GM12878 (cell line): ENCODE data around the gene ADAM23. TPM values are rescaled to one million over a fixed set of nuclear protein-coding genes. Genes with fewer than 3 reads are reported as not detected.

Source experiments
- ATAC-seq: fragments of 200-7000 bp; cut with Tn5 transposase; 3 replicates; pipeline ENCODE4 v1.9.1; 2020; ENCODE audit warnings: mild to moderate bottlenecking, moderate library complexity
- BruUV-seq: library from RNA; stranded (reverse); fragments of 400-500 nt; replicated peaks from 2 replicates; lab custom pipeline; 2021; lab: Mats Ljungman, UMichigan
- CTCF ChIA-PET: fragments of 300-600 bp; sonication (Branson Sonifier 250); formaldehyde crosslinking; extraction: SDS; loops from one replicate; lab custom pipeline; 2021; ENCODE audit warnings: inconsistent platforms; lab: Yijun Ruan, JAX
- POLR2A ChIA-PET: fragments of 350-600 bp; formaldehyde crosslinking; extraction: SDS; loops from one replicate; lab custom pipeline; 2021; ENCODE audit warnings: inconsistent platforms; lab: Charles Lee
- RAD21 ChIA-PET: fragments of 300-600 bp; sonication (Branson Sonifier 250); formaldehyde crosslinking; loops from one replicate; lab custom pipeline; 2023; ENCODE audit warnings: antibody characterized with exemption; ENCODE audit not compliant: unreplicated experiment; lab: Charles Lee
- SMC1A ChIA-PET: fragments of 300-600 bp; sonication (Branson Sonifier 250); formaldehyde crosslinking; loops from one replicate; lab custom pipeline; 2023; ENCODE audit not compliant: unreplicated experiment, uncharacterized antibody; lab: Charles Lee
- DNase-seq: peaks from one replicate; pipeline ENCODE4 v3.0.0-alpha.2; 2011; ENCODE audit warnings: low read depth, low spot score
- FAIRE-seq: peaks from 3 replicates; lab custom pipeline; 2011; peaks lifted over from hg19 to GRCh38; lab: Jason Lieb, UNC
- H2AFZ ChIP-seq: 2 replicates; pipeline ENCODE4 v1.6.0; 2011; ENCODE audit warnings: low read depth, low read length, control low read depth; ENCODE audit not compliant: control insufficient read depth
- H3K27ac ChIP-seq: 2 replicates; pipeline ENCODE4 v1.5.1; 2011; ENCODE audit warnings: control low read depth; ENCODE audit not compliant: control insufficient read depth, insufficient read depth
- H3K27me3 ChIP-seq, 2 experiments: replicated peaks in 1 of 2; 2 replicates each; pipeline versions ENCODE4 v1.6.0 to v1.6.1; 2011; ENCODE audit warnings: low read length in 1 of 2; ENCODE audit not compliant: control insufficient read depth in 2 of 2, insufficient read depth in 2 of 2
- H3K36me3 ChIP-seq, 2 experiments: 2 replicates each; pipeline ENCODE4 v1.5.1; 2011; ENCODE audit warnings: low read length in 1 of 2; ENCODE audit not compliant: control insufficient read depth in 2 of 2, insufficient read depth in 2 of 2
- H3K4me1 ChIP-seq: 2 replicates; pipeline ENCODE4 v1.6.1; 2011; ENCODE audit warnings: mild to moderate bottlenecking, low read length, moderate library complexity, mixed read lengths; ENCODE audit not compliant: control insufficient read depth, insufficient read depth
- H3K4me2 ChIP-seq: 2 replicates; pipeline ENCODE4 v1.6.0; 2011; ENCODE audit warnings: control low read depth; ENCODE audit not compliant: control insufficient read depth, insufficient read depth
- H3K4me3 ChIP-seq: fragments of 200-600 bp; sonication (generic); 2 replicates; pipeline ENCODE4 v1.5.1; 2016
- H3K79me2 ChIP-seq: 2 replicates; pipeline ENCODE4 v1.6.0; 2011; ENCODE audit warnings: low read length; ENCODE audit not compliant: control insufficient read depth, insufficient read depth
- H3K9ac ChIP-seq: 2 replicates; pipeline ENCODE4 v1.8.0; 2011; ENCODE audit warnings: low read length, control low read depth, mixed read lengths; ENCODE audit not compliant: control insufficient read depth, insufficient read depth
- H3K9me3 ChIP-seq: replicated peaks from 3 replicates; pipeline ENCODE4 v1.5.1; 2011; ENCODE audit warnings: mild to moderate bottlenecking, low read length; ENCODE audit not compliant: control insufficient read depth, insufficient read depth
- H4K20me1 ChIP-seq: 2 replicates; pipeline ENCODE4 v1.6.0; 2011; ENCODE audit not compliant: control insufficient read depth, insufficient read depth
- ATF2 ChIP-seq: IDR thresholded peaks from 2 replicates; pipeline ENCODE4 v1.6.1; 2012; ENCODE audit warnings: low read length, inconsistent platforms
- CHD1 ChIP-seq: IDR thresholded peaks from 2 replicates; pipeline ENCODE4 v1.6.1; 2012; ENCODE audit warnings: low read depth, low read length, improper control_type of control experiment
- CREM ChIP-seq: IDR thresholded peaks from 2 replicates; pipeline ENCODE4 v1.6.1; 2014; ENCODE audit warnings: antibody characterized with exemption, low read depth
- SUPT20H ChIP-seq: IDR thresholded peaks from 2 replicates; pipeline ENCODE4 v1.6.1; 2011; ENCODE audit warnings: low read depth, mild to moderate bottlenecking, low read length, moderate library complexity, borderline replicate concordance; ENCODE audit not compliant: control insufficient read depth
- WGBS: methylation state at CpG from one replicate; pipeline ENCODE4 v1.1.6; 2016; ENCODE audit warnings: low lambda C conversion rate; ENCODE audit not compliant: insufficient replicate concordance, insufficient coverage; ENCODE audit errors: missing lambda C conversion rate; 5-methylcytosine and 5-hydroxymethylcytosine counted together
- in situ Hi-C: fragments of 300-500 bp; cut with MboI; formaldehyde crosslinking; loops from 9 replicates; pipeline ENCODE4 v1.14.3; 2018; ENCODE audit warnings: mixed read lengths
- intact Hi-C: fragments of 100-400 bp; cut with micrococcal nuclease; formaldehyde crosslinking; loops from one replicate; pipeline ENCODE4 v1.14.2; 2022; ENCODE audit not compliant: unreplicated experiment
- polyA plus RNA-seq, 11 experiments: library from polyadenylated mRNA; depleted of rRNA in 4 of 11; unstranded in 6 of 11; stranded (reverse) in 5 of 11; fragments of >200 nt; fragmentation: Nextera tagmentation in 4 of 11; fragmentation: Illumina TruSeq in 1 of 11; extraction: Ambion mirVana in 4 of 11; extraction: Trizol in 1 of 11; gene quantifications; 1 replicate in 1 of 11; 2 replicates in 10 of 11; pipeline versions ENCODE4 v1.2.1 to v1.2.3, GENCODE V29; 2011 to 2016; ENCODE audit warnings: inconsistent platforms in 2 of 11, missing spikeins in 2 of 11, low read depth in 1 of 11
- total RNA-seq, 4 experiments: library from RNA; depleted of rRNA in 3 of 4; stranded (reverse); fragments of >200 nt in 3 of 4; fragmentation: Illumina TruSeq in 1 of 4; extraction: Trizol in 1 of 4; gene quantifications; 2 replicates each; pipeline versions ENCODE4 v1.2.1 to v1.2.3, GENCODE V29; 2013 to 2021
- TF ChIP-seq, protein P1 (sequence below): fragments of 450-650 bp; IDR thresholded peaks from 2 replicates; pipeline ENCODE4 v1.6.1; 2018; ENCODE audit warnings: borderline replicate concordance, mild to moderate bottlenecking; ENCODE audit not compliant: partially characterized antibody

The ADAM23 gene
- total and polyA plus RNA-seq, 10 of the 15 experiments (the other 5 are each of a cell fraction or from before 2014, with no cell fraction given) = 5.7 to 41.8 (median 15.6) TPM

GRCh38 chr2:206424134-206424533, 19.2 kb upstream of the ADAM23 start:
- SMC1A ChIA-PET = interaction anchor here (1.5 kb wide), 1 partner anchor 56 kb away, joined by 3 read pairs; no protein-coding TSS in a partner anchor

More at GRCh38 chr2:206424134-206424533, 19.2 kb upstream of the ADAM23 start:
- FAIRE-seq (no peak), DNase-seq (no peak), ATAC-seq (no peak)
- intact Hi-C loops = no loop called here
- Histone ChIP-seq H2AFZ (no peak overlapping the region), H3K9ac (no peak overlapping the region), H3K27me3 (no peaks in the 10 kb centered on the region; a peak in 1 of 4 replicates), H3K4me2 (no peak overlapping the region), H4K20me1 (no peaks in the 10 kb centered on the region), H3K27ac (no peak overlapping the region), H3K4me1 (no peaks in the 10 kb centered on the region), H3K4me3 (no peak overlapping the region), H3K36me3 (no peaks in the 10 kb centered on the region), H3K9me3 (no peaks in the 10 kb centered on the region), H3K79me2 (no peaks in the 10 kb centered on the region)
- ChIA-PET RAD21 (no interaction called here), CTCF (no interaction called here), POLR2A (interaction anchor here (0.8 kb wide), 1 partner anchor 34 kb away, joined by 3 read pairs; no protein-coding TSS in a partner anchor)
- 63% methylated on average over 3 of the region's 3 CpGs for WGBS
- in situ Hi-C loops = no loop called here
- no peak for TF ChIP-seq CHD1
- TF ChIP-seq CREM = no peak
- TF ChIP-seq SUPT20H = no peak
- TF ChIP-seq, protein P1, sequence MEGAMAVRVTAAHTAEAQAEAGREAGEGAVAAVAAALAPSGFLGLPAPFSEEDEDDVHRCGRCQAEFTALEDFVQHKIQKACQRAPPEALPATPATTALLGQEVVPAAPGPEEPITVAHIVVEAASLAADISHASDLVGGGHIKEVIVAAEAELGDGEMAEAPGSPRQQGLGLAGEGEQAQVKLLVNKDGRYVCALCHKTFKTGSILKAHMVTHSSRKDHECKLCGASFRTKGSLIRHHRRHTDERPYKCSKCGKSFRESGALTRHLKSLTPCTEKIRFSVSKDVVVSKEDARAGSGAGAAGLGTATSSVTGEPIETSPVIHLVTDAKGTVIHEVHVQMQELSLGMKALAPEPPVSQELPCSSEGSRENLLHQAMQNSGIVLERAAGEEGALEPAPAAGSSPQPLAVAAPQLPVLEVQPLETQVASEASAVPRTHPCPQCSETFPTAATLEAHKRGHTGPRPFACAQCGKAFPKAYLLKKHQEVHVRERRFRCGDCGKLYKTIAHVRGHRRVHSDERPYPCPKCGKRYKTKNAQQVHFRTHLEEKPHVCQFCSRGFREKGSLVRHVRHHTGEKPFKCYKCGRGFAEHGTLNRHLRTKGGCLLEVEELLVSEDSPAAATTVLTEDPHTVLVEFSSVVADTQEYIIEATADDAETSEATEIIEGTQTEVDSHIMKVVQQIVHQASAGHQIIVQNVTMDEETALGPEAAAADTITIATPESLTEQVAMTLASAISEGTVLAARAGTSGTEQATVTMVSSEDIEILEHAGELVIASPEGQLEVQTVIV = no peak
- TF ChIP-seq ATF2 = no peak
- no TSS peak for BruUV-seq
